Loucy (cell line): ENCODE data around the gene GNAL.

Experiments
- H2AFZ ChIP-seq: fragments of 200-600 bp; sonication (generic); 2 replicates; pipeline ENCODE4 v1.6.0; 2016; ENCODE audit warnings: antibody characterized with exemption, mild to moderate bottlenecking, low read length, moderate library complexity
- H3F3A ChIP-seq: fragments of 200-600 bp; 2 replicates; pipeline ENCODE4 v1.6.0; 2016; ENCODE audit warnings: antibody characterized with exemption, low read depth, mild to moderate bottlenecking
- H3K27me3 ChIP-seq: fragments of 200-600 bp; sonication (generic); 2 replicates; pipeline ENCODE4 v1.6.1; 2014; ENCODE audit warnings: low read length, mild to moderate bottlenecking; ENCODE audit not compliant: insufficient read depth, poor library complexity, severe bottlenecking
- H3K36me3 ChIP-seq: fragments of 200-600 bp; sonication (generic); 2 replicates; pipeline ENCODE4 v1.6.1; 2016; ENCODE audit warnings: low read length; ENCODE audit not compliant: insufficient read depth
- H3K4me1 ChIP-seq: fragments of 200-600 bp; sonication (generic); 2 replicates; pipeline ENCODE4 v1.5.1; 2014; ENCODE audit warnings: low read length, mild to moderate bottlenecking; ENCODE audit not compliant: insufficient read depth, poor library complexity, severe bottlenecking
- H3K4me2 ChIP-seq: fragments of 200-600 bp; sonication (generic); 2 replicates; pipeline ENCODE4 v1.6.0; 2014; ENCODE audit warnings: antibody characterized with exemption, low read length, low read depth, mild to moderate bottlenecking; ENCODE audit not compliant: poor library complexity, severe bottlenecking
- H3K4me3 ChIP-seq: fragments of 200-600 bp; sonication (generic); 2 replicates; pipeline ENCODE4 v1.5.1; 2014; ENCODE audit warnings: low read length, mild to moderate bottlenecking, mixed read lengths; ENCODE audit not compliant: poor library complexity, severe bottlenecking
- H3K79me2 ChIP-seq: fragments of 200-600 bp; sonication (generic); 2 replicates; pipeline ENCODE4 v1.6.1; 2014; ENCODE audit warnings: low read length; ENCODE audit not compliant: insufficient read depth
- H3K9ac ChIP-seq: fragments of 200-600 bp; sonication (generic); 2 replicates; pipeline ENCODE4 v1.6.0; 2014; ENCODE audit warnings: mild to moderate bottlenecking, low read depth, low read length, moderate library complexity; ENCODE audit not compliant: poor library complexity, severe bottlenecking
- H3K9me2 ChIP-seq: fragments of 200-600 bp; sonication (generic); replicated peaks from 2 replicates; pipeline ENCODE4 v1.6.1; 2016; ENCODE audit warnings: low read depth, low read length, mixed read lengths
- H3K9me3 ChIP-seq: fragments of 200-600 bp; sonication (generic); 2 replicates; pipeline ENCODE4 v1.6.1; 2014; ENCODE audit warnings: mild to moderate bottlenecking, antibody characterized with exemption, low read length, low read depth; ENCODE audit not compliant: insufficient read depth
- H4K20me1 ChIP-seq: fragments of 200-600 bp; sonication (generic); 2 replicates; pipeline ENCODE4 v1.6.0; 2014; ENCODE audit warnings: antibody characterized with exemption, low read length, mild to moderate bottlenecking; ENCODE audit not compliant: insufficient read depth, poor library complexity, severe bottlenecking
- EZH2phosphoT487 ChIP-seq: fragments of 200-600 bp; IDR thresholded peaks from 2 replicates; pipeline ENCODE4 v1.6.1; 2018; ENCODE audit warnings: antibody characterized with exemption, mild to moderate bottlenecking, moderate library complexity, borderline replicate concordance
- TF ChIP-seq, protein P1 (sequence below): fragments of 200-600 bp; sonication (generic); conservative IDR thresholded peaks from 2 replicates; pipeline ENCODE4 v1.5.1; 2014; ENCODE audit warnings: mild to moderate bottlenecking, antibody characterized with exemption, low read length

GNAL gene

GRCh38 chr18:11661430-11661829 lies 27.6 kb upstream of the GNAL start:
- Histone ChIP-seq H3K36me3 (no peaks in the 10 kb centered on the region), H3K4me3 (no peak overlapping the region), H2AFZ (no peak overlapping the region), H3K9ac (no peak overlapping the region), H3K9me2 (no peaks in the 10 kb centered on the region), H3K4me1 (no peaks in the 10 kb centered on the region), H3K4me2 (no peak overlapping the region), H3K79me2 (no peaks in the 10 kb centered on the region), H3F3A (no peaks in the 10 kb centered on the region), H3K27me3 (no peaks in the 10 kb centered on the region), H3K9me3 (no peaks in the 10 kb centered on the region), H4K20me1 (no peaks in the 10 kb centered on the region)
- TF ChIP-seq EZH2phosphoT487: no peak
- TF ChIP-seq, protein P1, sequence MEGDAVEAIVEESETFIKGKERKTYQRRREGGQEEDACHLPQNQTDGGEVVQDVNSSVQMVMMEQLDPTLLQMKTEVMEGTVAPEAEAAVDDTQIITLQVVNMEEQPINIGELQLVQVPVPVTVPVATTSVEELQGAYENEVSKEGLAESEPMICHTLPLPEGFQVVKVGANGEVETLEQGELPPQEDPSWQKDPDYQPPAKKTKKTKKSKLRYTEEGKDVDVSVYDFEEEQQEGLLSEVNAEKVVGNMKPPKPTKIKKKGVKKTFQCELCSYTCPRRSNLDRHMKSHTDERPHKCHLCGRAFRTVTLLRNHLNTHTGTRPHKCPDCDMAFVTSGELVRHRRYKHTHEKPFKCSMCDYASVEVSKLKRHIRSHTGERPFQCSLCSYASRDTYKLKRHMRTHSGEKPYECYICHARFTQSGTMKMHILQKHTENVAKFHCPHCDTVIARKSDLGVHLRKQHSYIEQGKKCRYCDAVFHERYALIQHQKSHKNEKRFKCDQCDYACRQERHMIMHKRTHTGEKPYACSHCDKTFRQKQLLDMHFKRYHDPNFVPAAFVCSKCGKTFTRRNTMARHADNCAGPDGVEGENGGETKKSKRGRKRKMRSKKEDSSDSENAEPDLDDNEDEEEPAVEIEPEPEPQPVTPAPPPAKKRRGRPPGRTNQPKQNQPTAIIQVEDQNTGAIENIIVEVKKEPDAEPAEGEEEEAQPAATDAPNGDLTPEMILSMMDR: no peak

- no peaks in the 10 kb centered on the region for H3K79me2 ChIP-seq
- H3K4me3 ChIP-seq: no peak overlapping the region
- no peak overlapping the region for H3K9ac ChIP-seq
- H3K9me2 ChIP-seq: no peaks in the 10 kb centered on the region
- no peaks in the 10 kb centered on the region for H3K36me3 ChIP-seq
- no peaks in the 10 kb centered on the region for H3K27me3 ChIP-seq
- H3K4me2 ChIP-seq: no peak overlapping the region
- no peaks in the 10 kb centered on the region for H4K20me1 ChIP-seq
- H3K9me3 ChIP-seq: no peaks in the 10 kb centered on the region
- TF ChIP-seq, protein P1: no peak
- no peak for TF ChIP-seq EZH2phosphoT487
- no peaks in the 10 kb centered on the region for H3F3A ChIP-seq
- H2AFZ ChIP-seq: no peak overlapping the region
- H3K4me1 ChIP-seq: no peaks in the 10 kb centered on the region
Observed at GRCh38 chr18:11663439-11664029, 25.5 kb upstream of the GNAL start.

DNA sequence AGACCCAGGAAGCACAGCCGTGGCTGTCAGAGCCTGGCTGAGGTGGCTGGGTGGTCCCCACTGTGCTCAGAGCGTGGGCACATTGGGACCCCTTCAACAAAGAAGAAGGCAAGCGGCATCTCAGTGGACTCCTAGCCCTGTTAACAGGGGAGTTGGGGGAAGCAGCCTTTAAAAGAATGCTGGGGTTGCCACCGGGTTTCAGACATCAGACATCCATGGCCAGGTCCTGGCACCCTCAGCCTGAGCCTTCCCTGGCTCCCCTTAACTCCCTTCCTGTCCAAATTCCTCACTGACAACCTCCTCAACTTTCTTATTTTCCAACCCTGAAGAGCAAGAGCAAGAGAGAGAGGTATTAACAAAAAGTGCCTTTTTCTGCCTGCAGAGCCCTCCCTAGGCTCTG lies 24.8 kb upstream of the GNAL start:
- Histone ChIP-seq H3K4me2 (no peak overlapping the region), H3K4me3 (no peak overlapping the region), H3K9me2 (no peaks in the 10 kb centered on the region), H3K79me2 (no peaks in the 10 kb centered on the region), H3K4me1 (no peaks in the 10 kb centered on the region), H4K20me1 (no peaks in the 10 kb centered on the region), H3K9ac (no peak overlapping the region), H2AFZ (no peak overlapping the region), H3K9me3 (no peaks in the 10 kb centered on the region), H3F3A (no peaks in the 10 kb centered on the region), H3K27me3 (no peaks in the 10 kb centered on the region), H3K36me3 (no peaks in the 10 kb centered on the region)
- TF ChIP-seq, protein P1: no peak
- no peak for TF ChIP-seq EZH2phosphoT487
